ENCODE results near the gene SSTR3.
A peak's percentile ranks its signal among the peaks of the same experiment; 100 is the strongest.
"Not testable (repeated sequence)": the region's sequence is repeated elsewhere in the genome, so short reads cannot be mapped to it uniquely, and the experiment has no call there.

Gene SSTR3

GRCh38 chr22:37202716-37203115 is 9.6 kb downstream of the SSTR3 start:
- TF ChIP-seq CTCF (IDR thresholded peaks at IDR 0.05; ENCODE audit: unreplicated experiment in 3 of 3): no peak
- H3K4me1 Mint-ChIP-seq: peaks cover 7% of the 10 kb centered on the region
- H3K36me3 Mint-ChIP-seq (ENCODE audit: low read depth): no peaks in the 10 kb centered on the region
- no peak overlapping the region for H3K27ac Mint-ChIP-seq
- H3K4me3 Mint-ChIP-seq: no peak overlapping the region
- H3K9me3 Mint-ChIP-seq: no peaks in the 10 kb centered on the region
- no peaks in the 10 kb centered on the region for H3K27me3 Mint-ChIP-seq (ENCODE audit: low read depth)

- H3K36me3 Mint-ChIP-seq (ENCODE audit: low read depth): no peaks in the 10 kb centered on the region
- H3K27me3 Mint-ChIP-seq (ENCODE audit: low read depth): no peaks in the 10 kb centered on the region
- peaks cover 12% of the 10 kb centered on the region for H3K4me1 Mint-ChIP-seq
- H3K9me3 Mint-ChIP-seq: no peaks in the 10 kb centered on the region
- H3K4me3 Mint-ChIP-seq: no peak overlapping the region
- peak overlapping the region in 1 of 3 experiments; percentile 19 for H3K27ac Mint-ChIP-seq
- TF ChIP-seq CTCF (IDR thresholded peaks at IDR 0.05; ENCODE audit: unreplicated experiment in 3 of 3): no peak
Observed at GRCh38 chr22:37202001-37202555, 10.2 kb downstream of the SSTR3 start.

GRCh38 chr22:37201443-37201820 is 10.8 kb downstream of the SSTR3 start:
- H3K9me3 Mint-ChIP-seq; H3K27me3 Mint-ChIP-seq (ENCODE audit: low read depth); H3K36me3 Mint-ChIP-seq (ENCODE audit: low read depth); H3K4me3 Mint-ChIP-seq: not testable (repeated sequence)
- peaks cover 18% of the 10 kb centered on the region for H3K4me1 Mint-ChIP-seq
- peak overlapping the region in 1 of 3 experiments; percentile 19 for H3K27ac Mint-ChIP-seq

- TF ChIP-seq CTCF (IDR thresholded peaks at IDR 0.05; ENCODE audit: unreplicated experiment in 3 of 3): peak in 1 of 3 experiments; percentile 45
- no peaks in the 10 kb centered on the region for H3K36me3 Mint-ChIP-seq (ENCODE audit: low read depth)
- H3K4me3 Mint-ChIP-seq: no peak overlapping the region
- H3K9me3 Mint-ChIP-seq: no peaks in the 10 kb centered on the region
- peaks cover 34% of the 10 kb centered on the region for H3K4me1 Mint-ChIP-seq
- H3K27me3 Mint-ChIP-seq (ENCODE audit: low read depth): no peaks in the 10 kb centered on the region
- peak overlapping the region in 1 of 3 experiments; percentile 99 for H3K27ac Mint-ChIP-seq
Observed at GRCh38 chr22:37199760-37200108, 12.5 kb downstream of the SSTR3 start.

GRCh38 chr22:37199103-37199759 is 13.0 kb downstream of the SSTR3 start:
- H3K27me3 Mint-ChIP-seq (ENCODE audit: low read depth): no peaks in the 10 kb centered on the region
- H3K36me3 Mint-ChIP-seq (ENCODE audit: low read depth): no peaks in the 10 kb centered on the region
- H3K4me1 Mint-ChIP-seq: peaks cover 39% of the 10 kb centered on the region
- no peaks in the 10 kb centered on the region for H3K9me3 Mint-ChIP-seq
- H3K27ac Mint-ChIP-seq: peak overlapping the region; percentile 77 to 99 (median 97)
- H3K4me3 Mint-ChIP-seq: peak overlapping the region; percentile 84 to 87 (median 87)
- peak; percentile 92 to 96 (median 95) for TF ChIP-seq CTCF (IDR thresholded peaks at IDR 0.05; ENCODE audit: unreplicated experiment in 3 of 3)

GRCh38 chr22:37198258-37199102 is 13.8 kb downstream of the SSTR3 start:
- Mint-ChIP-seq H3K36me3 (ENCODE audit: low read depth) (no peaks in the 10 kb centered on the region), H3K9me3 (no peaks in the 10 kb centered on the region), H3K4me1 (peaks cover 46% of the 10 kb centered on the region), H3K4me3 (peak overlapping the region; percentile 84 to 87 (median 87)), H3K27me3 (ENCODE audit: low read depth) (no peaks in the 10 kb centered on the region), H3K27ac (peak overlapping the region; percentile 77 to 99 (median 97))
- TF ChIP-seq CTCF (IDR thresholded peaks at IDR 0.05; ENCODE audit: unreplicated experiment in 3 of 3): peak; percentile 91 to 98 (median 93)

Data from nephron (organoid).